Fibroblast of skin of right biceps (primary cell): Measurements from ENCODE around the gene CNOT2.
A peak's percentile ranks its signal among the peaks of the same experiment; 100 is the strongest.

Source experiments
- DNase-seq: peaks from one replicate; pipeline ENCODE4 v3.0.0-alpha.2; 2013

Gene CNOT2

DNA sequence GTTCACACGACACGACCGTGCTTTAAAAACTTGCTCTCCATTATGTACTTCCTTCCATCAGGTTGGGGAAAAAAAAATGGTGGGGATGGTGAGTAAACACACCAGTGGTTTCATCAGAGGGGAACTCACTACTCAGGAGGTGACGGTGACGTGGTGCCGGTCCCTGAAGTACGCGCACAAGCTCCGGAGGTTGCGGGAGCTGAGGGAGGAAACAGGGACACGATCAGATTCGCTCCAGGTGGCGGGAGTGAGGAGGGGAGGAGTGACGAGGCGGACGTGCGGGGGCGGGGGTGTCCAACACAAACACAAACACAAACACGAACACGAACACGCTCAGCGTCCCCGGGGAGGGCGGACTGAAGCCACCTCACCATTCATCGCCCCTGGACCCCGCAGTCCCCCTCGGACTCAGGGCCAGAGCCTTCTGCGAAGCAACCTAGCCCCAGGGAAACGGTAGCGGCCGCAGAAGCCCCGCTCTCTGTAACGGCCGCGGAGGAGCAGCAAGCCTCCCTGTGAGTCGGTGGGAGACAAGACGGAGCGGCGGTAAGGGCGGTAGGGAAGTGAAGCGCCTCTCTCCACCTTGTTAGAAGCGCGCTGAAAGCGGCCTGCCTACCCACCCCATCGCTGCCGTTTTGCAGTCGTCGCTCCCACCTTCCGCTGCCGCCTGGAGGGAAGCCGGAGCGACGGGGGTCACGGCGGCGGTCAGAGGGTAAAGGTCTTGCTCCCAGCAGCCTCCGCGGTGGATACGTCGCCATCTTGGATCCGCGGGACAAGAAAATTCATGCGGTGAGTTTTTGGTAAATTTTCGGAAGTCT lies at the start of gene CNOT2:
Gene CNOT2, plus strand, starts transcription at position 739 of the 815 bp plus-strand sequence. CDS start 34,794 bp downstream, outside the sequence.
- DNase-seq = peak; percentile 91

DNA sequence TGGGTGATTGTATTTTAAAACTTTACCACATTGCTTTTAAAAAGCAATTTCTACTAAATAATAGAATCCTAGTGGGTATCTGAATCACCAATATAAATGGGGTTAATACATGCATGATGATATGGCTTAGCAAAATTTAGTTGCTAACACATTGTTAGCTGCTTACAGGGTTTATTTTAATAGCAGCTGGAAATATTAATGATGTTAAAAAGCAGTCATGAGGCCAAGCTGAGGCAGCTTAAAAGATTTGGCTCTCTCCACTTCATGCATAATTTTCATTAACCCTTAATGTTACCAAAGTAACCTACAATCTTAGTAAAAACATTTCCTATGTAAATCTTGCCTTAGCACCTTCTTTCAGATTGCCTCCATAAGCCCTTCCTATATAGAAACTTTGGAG lies 49.2 kb upstream of the CNOT2 start:
- DNase-seq = no peak

GRCh38 chr12:70196811-70197281 lies 46.4 kb upstream of the CNOT2 start:
- peak; percentile 44 for DNase-seq

DNA sequence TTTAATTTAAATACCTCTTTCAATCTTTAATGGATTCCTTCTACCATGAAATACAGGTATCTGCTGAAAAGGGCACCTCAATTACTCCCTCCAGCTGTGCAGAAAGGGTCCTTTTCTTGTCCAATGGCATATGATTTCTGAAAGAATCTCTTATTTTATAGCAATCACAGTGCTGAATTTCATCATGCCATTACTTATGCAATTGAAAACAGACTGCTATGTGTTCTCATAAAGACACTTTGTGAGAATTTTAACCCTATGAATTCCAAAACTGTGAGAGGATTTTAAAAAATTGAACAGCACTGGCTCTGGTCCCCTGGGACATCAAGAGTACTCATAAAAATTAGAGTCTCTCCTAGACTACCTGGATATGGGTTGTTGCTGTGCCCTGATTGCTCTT lies 45.9 kb upstream of the CNOT2 start:
- DNase-seq = peak; percentile 67

- DNase-seq = no peak
Measured at GRCh38 chr12:70213707-70214106, 29.5 kb upstream of the CNOT2 start.

- DNase-seq = no peak
Measured at GRCh38 chr12:70214972-70215617, 28.1 kb upstream of the CNOT2 start.

DNA sequence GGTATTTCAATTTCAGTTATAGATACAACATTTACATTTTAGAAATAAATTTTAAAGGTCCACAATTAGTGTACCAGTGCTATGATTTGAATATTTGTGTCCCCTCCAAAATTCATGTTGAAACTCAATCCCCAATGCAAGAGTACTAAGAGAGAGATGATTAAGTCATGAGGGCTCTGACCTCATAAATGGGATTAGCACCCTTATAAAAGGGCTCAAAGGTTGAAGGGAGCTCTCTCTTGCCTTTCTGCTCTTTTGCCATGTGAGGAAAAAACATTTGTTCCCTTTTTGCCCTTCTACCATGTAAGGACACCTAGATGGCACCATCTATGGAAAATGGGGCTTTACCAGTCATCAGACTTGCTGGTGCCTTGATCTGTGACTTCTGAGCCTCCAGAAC lies 25.8 kb upstream of the CNOT2 start:
- no peak for DNase-seq

DNA sequence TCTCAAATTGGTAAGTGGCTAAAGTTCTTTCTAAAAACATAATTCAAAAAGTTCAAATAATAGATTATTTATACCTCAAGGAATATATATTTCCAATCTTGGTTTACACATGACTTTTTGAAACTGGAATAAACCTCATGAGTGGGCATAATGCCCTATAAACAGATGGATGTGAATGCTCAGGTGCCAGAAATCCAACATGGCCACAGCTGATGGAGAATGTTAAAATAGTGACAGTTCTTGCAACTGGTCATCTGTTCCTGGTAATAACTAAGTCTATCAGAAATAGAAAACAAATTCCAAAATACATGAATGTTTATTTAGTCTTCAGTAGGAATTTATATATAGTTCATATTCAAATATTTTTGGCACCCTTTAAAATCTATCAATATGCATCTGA lies 21.6 kb upstream of the CNOT2 start:
- DNase-seq = no peak

DNA sequence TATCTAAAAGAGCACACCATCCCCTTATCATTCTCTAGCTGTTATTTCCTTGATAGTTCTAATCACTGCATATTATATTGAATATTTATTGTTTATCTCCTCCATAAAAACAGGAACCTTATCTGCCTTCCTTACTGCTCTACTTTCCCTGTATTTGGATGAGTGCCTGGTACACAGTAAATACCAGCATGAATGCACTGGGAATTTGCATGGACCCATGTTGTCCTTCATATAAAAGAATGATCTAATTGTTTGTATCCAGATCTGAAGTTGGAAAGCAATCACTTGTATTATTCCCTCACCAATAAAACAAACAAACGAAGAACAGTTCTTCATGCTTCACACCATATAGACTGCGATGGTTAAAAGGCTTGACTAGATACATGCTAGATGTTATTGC lies 15.3 kb upstream of the CNOT2 start:
- DNase-seq = no peak

- DNase-seq = no peak
Measured at GRCh38 chr12:70230934-70231606, 12.2 kb upstream of the CNOT2 start.

- DNase-seq = no peak
Measured at GRCh38 chr12:70236990-70237389, 6.2 kb upstream of the CNOT2 start.

DNA sequence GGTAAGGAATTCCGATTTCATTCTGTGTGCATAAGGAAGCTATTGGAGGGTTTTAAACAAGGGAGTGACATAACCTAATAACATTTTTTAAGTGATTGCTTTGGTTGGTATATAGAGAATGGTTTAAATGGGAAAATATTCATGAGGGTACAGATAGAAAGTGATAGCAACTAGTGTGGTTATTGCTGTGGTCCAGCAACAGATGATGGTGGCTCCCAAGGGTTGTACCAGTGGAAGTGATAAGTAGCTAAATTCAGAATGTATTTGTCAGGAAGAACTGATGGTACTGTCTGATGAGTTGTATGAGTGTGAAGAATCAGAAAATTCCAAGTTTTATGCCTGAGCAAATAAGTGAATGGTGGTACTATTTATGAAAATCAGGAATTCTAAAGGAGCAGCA lies 2.6 kb upstream of the CNOT2 start:
- DNase-seq = no peak

DNA sequence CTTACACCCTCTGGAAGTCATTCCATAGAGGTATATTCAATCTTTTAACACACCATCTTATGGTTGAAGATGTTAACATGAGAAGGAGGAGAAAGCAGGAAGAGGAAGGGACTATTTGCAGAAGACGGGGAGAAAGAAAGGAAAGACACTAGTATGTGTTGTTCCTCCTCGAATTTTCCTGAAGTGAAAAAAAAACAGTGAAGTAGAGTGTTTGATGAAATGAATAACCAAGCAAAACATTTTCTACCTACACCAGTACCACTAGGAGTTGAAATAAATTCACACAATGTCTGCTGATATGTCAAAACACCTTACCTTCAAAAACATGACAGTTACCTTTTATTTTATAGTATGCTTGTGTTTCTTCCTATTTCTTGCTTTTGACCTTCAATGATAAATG lies 1.4 kb upstream of the CNOT2 start:
- no peak for DNase-seq

GRCh38 chr12:70243510-70244371 lies 508 bp downstream of the CNOT2 start:
- peak; percentile 74 for DNase-seq

DNA sequence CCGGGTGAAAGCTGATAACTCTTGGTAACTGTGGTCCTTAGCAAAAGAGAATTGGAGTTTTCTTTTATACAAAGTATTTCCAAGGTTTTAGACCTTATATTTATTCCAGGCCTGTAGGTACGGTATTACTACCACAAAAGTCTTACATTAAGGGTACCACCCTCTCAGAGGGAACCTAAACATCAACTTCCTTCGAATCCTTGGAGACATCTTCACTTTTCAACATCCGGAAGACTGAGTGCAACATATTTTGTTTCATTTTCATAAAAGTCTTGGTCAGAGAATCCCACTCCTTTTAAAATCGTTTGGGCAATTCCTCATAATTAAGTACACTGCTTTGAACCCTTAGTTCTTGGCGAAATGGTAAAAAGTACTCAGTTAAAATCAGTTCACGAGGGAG lies 1.2 kb downstream of the CNOT2 start:
- no peak for DNase-seq

GRCh38 chr12:70245458-70245857 lies 2.2 kb downstream of the CNOT2 start:
- no peak for DNase-seq

DNA sequence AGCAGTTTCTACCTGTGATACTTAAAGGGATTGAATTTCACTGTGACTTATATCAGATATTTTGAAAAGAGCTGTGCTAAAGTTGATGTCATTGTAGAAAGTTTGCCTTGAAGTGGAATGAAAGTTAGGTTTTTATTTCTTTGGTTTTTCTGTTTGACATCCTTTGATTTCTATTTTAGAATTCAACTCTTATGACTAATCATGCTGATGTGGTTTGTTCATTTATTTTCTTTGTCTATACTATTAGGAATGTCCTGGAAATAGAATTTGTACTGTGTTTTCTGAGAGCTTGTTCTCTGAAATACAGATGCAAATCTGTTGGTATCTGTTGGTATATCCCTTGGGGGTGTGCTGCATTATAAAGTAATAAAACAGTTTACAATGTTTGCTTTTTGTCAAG lies 3.3 kb downstream of the CNOT2 start:
- peak; percentile 42 for DNase-seq

DNA sequence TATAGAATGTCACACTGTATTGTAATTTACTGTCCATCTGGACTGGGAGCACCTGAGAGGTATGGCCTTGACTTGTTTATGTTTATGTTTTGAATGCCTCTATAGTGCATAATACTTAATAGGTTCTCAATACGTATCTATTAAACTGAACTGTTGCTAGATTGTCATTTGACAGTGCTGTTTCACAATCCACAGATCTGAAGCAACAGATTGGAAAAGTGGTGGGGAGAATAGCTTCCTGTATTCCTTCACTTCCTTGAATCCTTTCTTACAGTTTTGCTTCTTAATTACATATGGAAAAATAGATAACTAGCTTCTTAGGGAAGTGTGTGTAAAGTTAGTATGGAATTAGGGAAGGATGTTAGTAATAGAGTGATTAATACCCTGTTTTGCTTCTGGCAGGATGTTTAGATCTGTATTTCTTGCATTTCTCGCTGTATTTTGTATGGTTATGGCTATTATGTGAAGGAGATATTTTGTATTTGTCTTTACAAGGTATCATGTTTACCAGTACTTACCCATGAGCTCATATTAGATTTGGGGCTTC lies 4.5 kb downstream of the CNOT2 start:
- DNase-seq = no peak

DNA sequence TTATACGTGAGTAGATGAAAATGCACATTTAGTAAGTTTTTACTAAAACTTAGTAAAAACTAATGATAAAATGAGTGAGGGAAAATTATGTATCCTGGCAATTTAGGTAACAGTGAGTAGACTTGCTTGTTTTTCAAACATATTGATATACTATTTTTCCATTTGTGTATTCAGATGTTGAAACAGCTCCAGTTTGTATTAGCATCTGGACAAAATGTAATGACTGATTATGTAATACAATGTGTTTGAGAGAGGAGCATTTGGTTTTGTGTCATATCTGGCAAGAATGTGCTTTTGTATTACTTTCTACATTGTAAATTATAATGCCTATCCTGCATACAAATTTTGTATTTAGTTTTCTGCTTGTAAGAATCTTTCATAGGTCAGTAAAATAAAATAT lies 5.6 kb downstream of the CNOT2 start:
- DNase-seq = no peak

DNA sequence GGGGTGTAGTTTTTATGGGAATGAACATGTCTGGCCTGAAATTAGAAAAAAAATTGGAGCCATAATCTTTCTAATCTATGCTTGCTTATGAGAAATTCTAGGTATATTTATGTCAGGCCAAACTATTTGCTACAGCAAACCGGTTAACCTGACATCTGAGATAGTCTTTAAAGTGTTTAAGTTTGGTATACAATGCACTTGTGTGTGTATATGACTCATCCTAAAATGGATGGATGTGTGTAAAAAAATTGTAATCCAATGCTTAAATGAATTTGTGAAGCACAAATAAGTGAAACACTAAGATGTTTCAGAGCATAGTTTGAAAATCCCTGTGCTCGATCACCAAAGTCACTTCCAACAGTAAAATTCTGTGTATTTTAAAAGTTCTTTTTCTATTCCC lies 6.7 kb downstream of the CNOT2 start:
- no peak for DNase-seq

- no peak for DNase-seq
Measured at GRCh38 chr12:70251226-70251625, 8.0 kb downstream of the CNOT2 start.

DNA sequence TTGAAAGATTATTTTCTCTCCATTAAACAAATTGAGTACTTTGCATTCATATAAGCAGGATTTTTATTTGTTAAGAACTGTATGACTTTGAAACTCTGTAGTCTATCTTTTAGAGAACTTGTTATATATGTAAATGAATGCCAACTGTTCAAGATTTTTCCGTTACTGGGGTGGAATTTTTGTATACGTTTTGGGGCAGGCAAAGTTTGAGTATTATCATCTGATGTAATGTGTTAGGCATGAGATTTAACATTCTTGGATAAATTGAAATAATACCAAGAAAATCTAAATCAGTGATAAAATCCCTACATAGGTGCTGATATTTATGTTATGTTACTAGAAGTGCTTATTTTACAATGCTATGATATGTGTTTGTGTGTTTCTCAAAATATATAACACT lies 8.4 kb downstream of the CNOT2 start:
- DNase-seq = peak; percentile 53

DNA sequence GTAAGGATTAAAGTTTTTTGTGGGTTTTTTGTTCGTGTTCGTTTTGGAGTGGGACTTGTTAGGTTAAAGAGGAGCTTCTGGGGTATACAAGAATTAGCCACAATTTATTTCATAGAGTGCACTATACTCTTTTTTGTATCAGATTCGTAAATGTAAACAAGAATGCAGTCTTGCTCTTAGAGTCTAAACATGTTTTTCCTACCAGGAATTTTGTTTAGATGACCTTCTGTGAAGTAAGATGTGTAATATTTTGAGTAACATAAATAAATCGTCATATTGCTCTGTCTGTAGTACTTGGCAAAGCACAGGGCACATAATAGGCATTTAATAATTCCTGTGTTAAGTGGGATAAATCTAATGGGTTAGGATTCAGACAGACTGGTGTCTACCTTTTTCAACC lies 9.6 kb downstream of the CNOT2 start:
- DNase-seq = no peak
